Measurements from ENCODE around the gene SELENOV. TPM values are rescaled to one million over a fixed set of nuclear protein-coding genes. Genes with fewer than 3 reads are reported as not detected.

SELENOV gene
- total and polyA plus RNA-seq, 9 of the 15 experiments (the other 6 are each of a cell fraction or from before 2014, with no cell fraction given) = 0.04 to 0.09 (median 0.06) TPM; not detected in 4

GRCh38 chr19:39520541-39521484 is 5.9 kb downstream of the SELENOV start:
- BruUV-seq (replicated peaks) = no TSS peak
- ChIA-PET CTCF (ENCODE audit: low intra/inter-chr PET ratio) (no interaction called here), POLR2A (interaction anchor here (1.1 to 1.5 kb wide), 3 partner anchors 12 to 85 kb away, joined by 3 to 6 read pairs (median 4); partner anchors contain the start of gene RPS16)
- no peak for ATAC-seq
- H3K4me2 ChIP-seq (ENCODE audit: insufficient read depth, low read length) = peak overlapping the region; percentile 69; the same call in 1 of the 2 replicates
- H3K36me3 ChIP-seq (ENCODE audit: control insufficient read depth, insufficient read depth, low read length) = no peaks in the 10 kb centered on the region
- H2AFZ ChIP-seq (ENCODE audit: low read depth, low read length) = peak overlapping the region; percentile 97
- H3K27ac ChIP-seq (ENCODE audit: extremely low read depth, low read depth, low read length) = peak overlapping the region; percentile 80; the same call in 1 of the 3 replicates
- H3K9me3 ChIP-seq (replicated peaks; ENCODE audit: control insufficient read depth, insufficient read depth, low read depth, low read length) = no peaks in the 10 kb centered on the region
- H3K4me3 ChIP-seq = no peak overlapping the region
- peak; percentile 58 for TF ChIP-seq ZFP36 (IDR thresholded peaks at IDR 0.05; ENCODE audit: low read depth, low read length, partially characterized antibody)
- TF ChIP-seq KDM1A (IDR thresholded peaks at IDR 0.05) = peak in 1 of 2 experiments; percentile 45; a peak in 2 of 4 replicates
- 0 out of 2 replicates have a peak, but pooled peaks have one; percentile 22 for TF ChIP-seq ADNP (tag; IDR thresholded peaks at IDR 0.05)
- TF ChIP-seq ZNF121 (CRISPR knock-in tag; conservative IDR thresholded peaks at IDR 0.05) = peak; percentile 86
- no peak for TF ChIP-seq ASH1L (IDR thresholded peaks at IDR 0.05; ENCODE audit: borderline replicate concordance, low read depth, partially characterized antibody)
- TF ChIP-seq HDAC2 (IDR thresholded peaks at IDR 0.05) = 0 out of 2 replicates have a peak, but pooled peaks have one; percentile 20
- TF ChIP-seq RCOR1 (IDR thresholded peaks at IDR 0.05; ENCODE audit: borderline replicate concordance in 1 of 2, low read depth in 2 of 2, low read length in 2 of 2) = 0 out of 4 replicates have a peak, but pooled peaks of 1 of the 2 experiments have one; percentile 5
- TF ChIP-seq RBM25 (IDR thresholded peaks at IDR 0.05; ENCODE audit: low read depth, low read length, severe bottlenecking) = peak; percentile 59
- TF ChIP-seq BCOR (IDR thresholded peaks at IDR 0.05) = peak; percentile 48; the same call in 1 of the 2 replicates
- TF ChIP-seq CREB3 (tag; conservative IDR thresholded peaks at IDR 0.05; ENCODE audit: low read depth) = no peak
- H3K27me3 ChIP-seq (ENCODE audit: control insufficient read depth in 2 of 2, insufficient read depth in 2 of 2, low read length in 2 of 2) = 0 out of 5 replicates have a peak, but pooled peaks cover 0 to 2% of the 10 kb centered on the region in 2 experiments
- H4K20me1 ChIP-seq (replicated peaks; ENCODE audit: control insufficient read depth, insufficient read depth, low read length) = no peaks in the 10 kb centered on the region
- no peak for FAIRE-seq
- WGBS (ENCODE audit: insufficient coverage, low coverage, missing lambda C conversion rate) = 73% methylated on average over 7 of the region's 8 CpGs
- H3K9me1 ChIP-seq (ENCODE audit: control insufficient read depth, insufficient read depth, low read length) = no peaks in the 10 kb centered on the region
- in situ Hi-C loops (cut with MboI) (no loop called here), intact Hi-C loops (cut with micrococcal nuclease) (no loop called here)
- no peak for DNase-seq (ENCODE audit: extremely low read depth in 1 of 4, low spot score in 3 of 4)
- no peaks in the 10 kb centered on the region for H3K79me2 ChIP-seq (ENCODE audit: control insufficient read depth, insufficient read depth, low read length)
- peak overlapping the region; percentile 43 to 71; a peak in 2 of 4 replicates for H3K9ac ChIP-seq (ENCODE audit: insufficient read depth in 1 of 2, low read depth in 2 of 2, low read length in 2 of 2)
- H3K4me1 ChIP-seq (replicated peaks in 1 of 2; ENCODE audit: control insufficient read depth in 2 of 2, insufficient read depth in 2 of 2, low read length in 2 of 2) = peaks cover 17 to 21% of the 10 kb centered on the region in 2 experiments; a peak in 4 of 5 replicates

All from K562 (cell line).